Measurements from ENCODE around the gene BRSK1. TPM values are rescaled to one million over a fixed set of nuclear protein-coding genes. Genes with fewer than 3 reads are reported as not detected.

The BRSK1 gene
- total and polyA plus RNA-seq, 2 of the 8 experiments (the other 6 are each of a cell fraction or from before 2014, with no cell fraction given), result 27.6 to 32.7 TPM

DNA sequence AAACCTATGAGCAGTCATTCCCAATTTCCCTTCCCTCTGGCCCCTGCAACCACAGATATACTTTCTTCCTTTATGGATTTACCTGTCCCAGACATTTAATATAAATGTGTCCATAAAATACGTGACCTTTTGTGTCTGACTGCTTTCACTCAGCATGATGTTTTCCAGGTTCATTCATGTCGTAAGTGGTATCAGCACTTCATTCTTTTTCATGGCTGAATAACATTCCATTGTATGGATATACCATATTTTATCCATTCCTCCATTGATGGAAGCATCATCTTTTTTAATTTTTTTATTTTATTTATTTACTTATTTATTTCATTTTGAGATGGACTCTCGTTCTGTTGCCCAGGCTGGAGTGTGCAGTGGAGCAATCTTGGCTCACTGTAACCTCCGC is 17.0 kb upstream of the BRSK1 start:
- ChIA-PET POLR2A (ENCODE audit: partially characterized antibody) (no interaction called here), CTCF (ENCODE audit: partially characterized antibody) (no interaction called here)
- no peak overlapping the region for H2BK15ac ChIP-seq (ENCODE audit: low read length)
- H3K27ac ChIP-seq (ENCODE audit: low read depth, low read length), result no peak overlapping the region
- 93% methylated on average over 4 of the region's 4 CpGs; no CpG with 5 or more reads in 1 of the 2 experiments for WGBS, 2 experiments (ENCODE audit: extremely low coverage in 1 of 2, insufficient coverage in 1 of 2, insufficient read length in 1 of 2, insufficient replicate concordance in 2 of 2, low coverage in 1 of 2, low lambda C conversion rate in 2 of 2, missing lambda C conversion rate in 1 of 2)
- no peaks in the 10 kb centered on the region for H3K27me3 ChIP-seq (replicated peaks in 1 of 4; ENCODE audit: control insufficient read depth in 3 of 4, extremely low read depth in 1 of 4, insufficient read depth in 3 of 4, low read length in 3 of 4)
- FAIRE-seq (no peak), DNase-seq (ENCODE audit: low read depth in 1 of 2, low spot score in 2 of 2) (no peak)
- peaks cover 0 to 10% of the 10 kb centered on the region in 2 experiments for H4K20me1 ChIP-seq (replicated peaks in 1 of 2; ENCODE audit: control insufficient read depth in 1 of 2, insufficient read depth in 2 of 2, low read length in 2 of 2)
- no peak overlapping the region for H3K23ac ChIP-seq (ENCODE audit: insufficient read length)
- H3K9me3 ChIP-seq (ENCODE audit: insufficient read depth in 2 of 2, low read depth in 1 of 2, low read length in 1 of 2), result peaks cover 0 to 3% of the 10 kb centered on the region in 2 experiments; a peak in 3 of 4 replicates
- no peak overlapping the region for H4K8ac ChIP-seq (ENCODE audit: extremely low read depth, insufficient read depth, low read length)
- H2AK5ac ChIP-seq (ENCODE audit: low read depth, low read length), result no peak overlapping the region
- peaks cover 9% of the 10 kb centered on the region; the same call in 1 of the 2 replicates for H3K23me2 ChIP-seq (ENCODE audit: low read depth, low read length)
- peaks cover 0 to 3% (median 0%) of the 10 kb centered on the region in 4 experiments; a peak in 1 of 7 replicates for H3K4me1 ChIP-seq (replicated peaks in 1 of 4; ENCODE audit: control insufficient read depth in 3 of 4, insufficient read depth in 4 of 4, low read length in 3 of 4)
- H3K4ac ChIP-seq (replicated peaks; ENCODE audit: insufficient read length, low read depth, low read length), result no peak overlapping the region
- H3K14ac ChIP-seq (ENCODE audit: insufficient read length), result no peak overlapping the region
- no peak overlapping the region for H2BK12ac ChIP-seq (ENCODE audit: low read depth, low read length)
- H4K5ac ChIP-seq (ENCODE audit: insufficient read length, low read depth, low read length), result no peak overlapping the region
- H2BK5ac ChIP-seq (ENCODE audit: low read depth, low read length), result no peak overlapping the region
- no peak overlapping the region for H2BK120ac ChIP-seq (replicated peaks; ENCODE audit: low read depth, low read length)
- H3K79me1 ChIP-seq (ENCODE audit: low read depth, low read length), result peaks cover 7% of the 10 kb centered on the region
- no peak overlapping the region for H3K4me2 ChIP-seq (ENCODE audit: insufficient read depth in 1 of 2, low read depth in 2 of 2, low read length in 2 of 2)
- no peak overlapping the region for H3K4me3 ChIP-seq (ENCODE audit: extremely low read depth in 1 of 4, insufficient read depth in 2 of 4, low read depth in 3 of 4, low read length in 4 of 4)
- H3K56ac ChIP-seq (replicated peaks; ENCODE audit: insufficient read length, low read depth, low read length), result peak overlapping the region; percentile 96
- H2AFZ ChIP-seq (ENCODE audit: low read length), result no peak overlapping the region
- no peak overlapping the region for H2BK20ac ChIP-seq (ENCODE audit: low read length)
- no peak overlapping the region for H4K91ac ChIP-seq (replicated peaks; ENCODE audit: insufficient read length, low read length)
- H3K18ac ChIP-seq (ENCODE audit: extremely low read depth, low read length), result no peak overlapping the region
- no peaks in the 10 kb centered on the region for H3K36me3 ChIP-seq (ENCODE audit: control insufficient read depth in 2 of 4, insufficient read depth in 4 of 4, low read length in 3 of 4)
- no peak overlapping the region for H3K9ac ChIP-seq (replicated peaks in 1 of 4; ENCODE audit: extremely low read depth in 1 of 4, low read depth in 3 of 4, low read length in 3 of 4)
- peaks cover 0 to 6% of the 10 kb centered on the region in 2 experiments; a peak in 1 of 4 replicates for H3K79me2 ChIP-seq (ENCODE audit: control insufficient read depth in 1 of 2, insufficient read depth in 2 of 2, low read length in 2 of 2)
- TF ChIP-seq, protein P1, sequence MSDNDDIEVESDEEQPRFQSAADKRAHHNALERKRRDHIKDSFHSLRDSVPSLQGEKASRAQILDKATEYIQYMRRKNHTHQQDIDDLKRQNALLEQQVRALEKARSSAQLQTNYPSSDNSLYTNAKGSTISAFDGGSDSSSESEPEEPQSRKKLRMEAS (IDR thresholded peaks at IDR 0.05), result no peak
- TF ChIP-seq RBBP5 (IDR thresholded peaks at IDR 0.05; ENCODE audit: borderline replicate concordance, low read depth, low read length), result no peak
- TF ChIP-seq TAF7 (optimal IDR thresholded peaks at IDR 0.05; ENCODE audit: borderline replicate concordance, low read depth, low read length), result no peak
- no peak for TF ChIP-seq CBX5 (IDR thresholded peaks at IDR 0.05; ENCODE audit: low read depth, low read length)
- TF ChIP-seq, protein P2, sequence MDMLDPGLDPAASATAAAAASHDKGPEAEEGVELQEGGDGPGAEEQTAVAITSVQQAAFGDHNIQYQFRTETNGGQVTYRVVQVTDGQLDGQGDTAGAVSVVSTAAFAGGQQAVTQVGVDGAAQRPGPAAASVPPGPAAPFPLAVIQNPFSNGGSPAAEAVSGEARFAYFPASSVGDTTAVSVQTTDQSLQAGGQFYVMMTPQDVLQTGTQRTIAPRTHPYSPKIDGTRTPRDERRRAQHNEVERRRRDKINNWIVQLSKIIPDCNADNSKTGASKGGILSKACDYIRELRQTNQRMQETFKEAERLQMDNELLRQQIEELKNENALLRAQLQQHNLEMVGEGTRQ (IDR thresholded peaks at IDR 0.05; ENCODE audit: low read length), result no peak
- TF ChIP-seq, protein P3, sequence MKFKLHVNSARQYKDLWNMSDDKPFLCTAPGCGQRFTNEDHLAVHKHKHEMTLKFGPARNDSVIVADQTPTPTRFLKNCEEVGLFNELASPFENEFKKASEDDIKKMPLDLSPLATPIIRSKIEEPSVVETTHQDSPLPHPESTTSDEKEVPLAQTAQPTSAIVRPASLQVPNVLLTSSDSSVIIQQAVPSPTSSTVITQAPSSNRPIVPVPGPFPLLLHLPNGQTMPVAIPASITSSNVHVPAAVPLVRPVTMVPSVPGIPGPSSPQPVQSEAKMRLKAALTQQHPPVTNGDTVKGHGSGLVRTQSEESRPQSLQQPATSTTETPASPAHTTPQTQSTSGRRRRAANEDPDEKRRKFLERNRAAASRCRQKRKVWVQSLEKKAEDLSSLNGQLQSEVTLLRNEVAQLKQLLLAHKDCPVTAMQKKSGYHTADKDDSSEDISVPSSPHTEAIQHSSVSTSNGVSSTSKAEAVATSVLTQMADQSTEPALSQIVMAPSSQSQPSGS (IDR thresholded peaks at IDR 0.05; ENCODE audit: low read length), result no peak
- no peak for TF ChIP-seq GABPA (IDR thresholded peaks at IDR 0.05; ENCODE audit: borderline replicate concordance, insufficient read depth, low read length)
- no peak for TF ChIP-seq BACH1 (IDR thresholded peaks at IDR 0.05; ENCODE audit: low read length)
